ENCODE data around the gene BMP8B. TPM values are rescaled to one million over a fixed set of nuclear protein-coding genes. Genes with fewer than 3 reads are reported as not detected.

The BMP8B gene
- polyA plus RNA-seq, 2 of the 4 experiments (the other 2 are of a cell fraction), result 2.5 to 3.1 TPM

DNA sequence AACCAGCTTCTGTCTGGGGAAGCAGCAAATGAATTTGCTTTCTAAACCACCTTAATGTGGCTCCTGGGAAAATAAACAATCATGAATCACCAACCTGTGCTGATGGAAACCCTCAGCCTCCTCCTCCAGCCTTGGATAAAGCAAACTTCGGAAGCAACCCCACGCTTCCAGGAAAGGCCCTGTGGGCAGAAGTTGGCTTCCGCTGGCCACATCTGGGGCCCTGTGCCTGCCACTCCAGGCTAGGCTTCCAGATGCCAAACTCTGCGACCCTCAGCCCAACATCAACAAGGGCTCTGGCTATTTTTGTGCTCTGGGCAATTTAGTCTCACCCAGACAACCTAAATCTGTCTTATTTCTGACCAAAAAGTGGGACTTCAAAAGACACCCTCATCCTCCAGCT is 11.4 kb downstream of the BMP8B start:
- 67% methylated on average over 4 of the region's 4 CpGs for WGBS (ENCODE audit: missing lambda C conversion rate)
- ChIA-PET CTCF (no interaction called here), POLR2A (no interaction called here)
- ATAC-seq, result no peak
- H3K27ac ChIP-seq, result no peak overlapping the region
- no peak for FAIRE-seq
- no peak overlapping the region for H3K4me2 ChIP-seq
- no peaks in the 10 kb centered on the region for H3K4me1 ChIP-seq
- no peak overlapping the region for H3K4me3 ChIP-seq
- TF ChIP-seq MAFK (IDR thresholded peaks at IDR 0.05; ENCODE audit: partially characterized antibody) (no peak), HOXB13 (CRISPR knock-in tag; IDR thresholded peaks at IDR 0.05; ENCODE audit: low read depth) (no peak), KDM5A (IDR thresholded peaks at IDR 0.05) (no peak), FOSL2 (IDR thresholded peaks at IDR 0.05) (no peak), FOSL2 (CRISPR knock-in tag; IDR thresholded peaks at IDR 0.05) (no peak), CBX2 (IDR thresholded peaks at IDR 0.05; ENCODE audit: borderline replicate concordance, low read depth) (no peak), EHMT2 (IDR thresholded peaks at IDR 0.05; ENCODE audit: low read depth) (no peak), ZSCAN20 (CRISPR knock-in tag; IDR thresholded peaks at IDR 0.05) (no peak), RFX5 (IDR thresholded peaks at IDR 0.05) (no peak)
- TF ChIP-seq, protein P1, sequence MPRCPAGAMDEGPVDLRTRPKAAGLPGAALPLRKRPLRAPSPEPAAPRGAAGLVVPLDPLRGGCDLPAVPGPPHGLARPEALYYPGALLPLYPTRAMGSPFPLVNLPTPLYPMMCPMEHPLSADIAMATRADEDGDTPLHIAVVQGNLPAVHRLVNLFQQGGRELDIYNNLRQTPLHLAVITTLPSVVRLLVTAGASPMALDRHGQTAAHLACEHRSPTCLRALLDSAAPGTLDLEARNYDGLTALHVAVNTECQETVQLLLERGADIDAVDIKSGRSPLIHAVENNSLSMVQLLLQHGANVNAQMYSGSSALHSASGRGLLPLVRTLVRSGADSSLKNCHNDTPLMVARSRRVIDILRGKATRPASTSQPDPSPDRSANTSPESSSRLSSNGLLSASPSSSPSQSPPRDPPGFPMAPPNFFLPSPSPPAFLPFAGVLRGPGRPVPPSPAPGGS (IDR thresholded peaks at IDR 0.05), result no peak
- TF ChIP-seq, protein P2, sequence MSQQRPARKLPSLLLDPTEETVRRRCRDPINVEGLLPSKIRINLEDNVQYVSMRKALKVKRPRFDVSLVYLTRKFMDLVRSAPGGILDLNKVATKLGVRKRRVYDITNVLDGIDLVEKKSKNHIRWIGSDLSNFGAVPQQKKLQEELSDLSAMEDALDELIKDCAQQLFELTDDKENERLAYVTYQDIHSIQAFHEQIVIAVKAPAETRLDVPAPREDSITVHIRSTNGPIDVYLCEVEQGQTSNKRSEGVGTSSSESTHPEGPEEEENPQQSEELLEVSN (IDR thresholded peaks at IDR 0.05; ENCODE audit: borderline replicate concordance, low read depth), result no peak
- TF ChIP-seq, protein P3, sequence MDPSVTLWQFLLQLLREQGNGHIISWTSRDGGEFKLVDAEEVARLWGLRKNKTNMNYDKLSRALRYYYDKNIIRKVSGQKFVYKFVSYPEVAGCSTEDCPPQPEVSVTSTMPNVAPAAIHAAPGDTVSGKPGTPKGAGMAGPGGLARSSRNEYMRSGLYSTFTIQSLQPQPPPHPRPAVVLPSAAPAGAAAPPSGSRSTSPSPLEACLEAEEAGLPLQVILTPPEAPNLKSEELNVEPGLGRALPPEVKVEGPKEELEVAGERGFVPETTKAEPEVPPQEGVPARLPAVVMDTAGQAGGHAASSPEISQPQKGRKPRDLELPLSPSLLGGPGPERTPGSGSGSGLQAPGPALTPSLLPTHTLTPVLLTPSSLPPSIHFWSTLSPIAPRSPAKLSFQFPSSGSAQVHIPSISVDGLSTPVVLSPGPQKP (IDR thresholded peaks at IDR 0.05; ENCODE audit: low read depth, low read length), result no peak
- DNase-seq (ENCODE audit: low read depth in 1 of 2, low spot score in 1 of 2), result no peak
- no peaks in the 10 kb centered on the region for H3K9me3 ChIP-seq

DNA sequence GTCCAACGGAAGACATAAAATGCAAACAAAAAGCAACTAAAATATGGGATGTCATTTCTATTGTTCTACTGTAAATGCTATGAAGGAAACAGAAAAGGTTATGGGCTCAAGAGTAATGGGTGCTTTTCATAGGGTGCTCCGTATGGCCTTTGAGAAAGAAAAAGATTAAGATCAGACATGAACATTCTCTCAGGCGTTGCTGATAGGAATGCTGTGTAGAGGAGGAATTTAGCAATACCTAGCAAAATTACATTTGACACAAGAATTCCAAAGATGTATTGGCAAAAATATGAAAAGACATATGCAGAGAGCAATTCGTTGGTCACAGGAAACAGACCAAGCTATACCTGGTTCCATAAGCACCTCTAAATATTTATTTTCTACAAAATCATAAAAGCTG is 11.8 kb downstream of the BMP8B start:
- Histone ChIP-seq H3K4me2 (no peak overlapping the region), H3K9me3 (no peaks in the 10 kb centered on the region), H3K4me1 (no peaks in the 10 kb centered on the region), H3K4me3 (no peak overlapping the region), H3K27ac (no peak overlapping the region)
- ChIA-PET CTCF (no interaction called here), POLR2A (no interaction called here)
- DNase-seq (ENCODE audit: low read depth in 1 of 2, low spot score in 1 of 2) (no peak), FAIRE-seq (no peak), ATAC-seq (no peak)
- 78% methylated on average over 4 of the region's 4 CpGs for WGBS (ENCODE audit: missing lambda C conversion rate)
- TF ChIP-seq CHD4 (IDR thresholded peaks at IDR 0.05; ENCODE audit: borderline replicate concordance), result no peak
- no peak for TF ChIP-seq HOXA7 (CRISPR knock-in tag; IDR thresholded peaks at IDR 0.05)
- no peak for TF ChIP-seq RARB (CRISPR knock-in tag; IDR thresholded peaks at IDR 0.05)
- TF ChIP-seq GATA3 (IDR thresholded peaks at IDR 0.05; ENCODE audit: borderline replicate concordance), result no peak
- no peak for TF ChIP-seq JUNB (IDR thresholded peaks at IDR 0.05)
- TF ChIP-seq, protein P4, sequence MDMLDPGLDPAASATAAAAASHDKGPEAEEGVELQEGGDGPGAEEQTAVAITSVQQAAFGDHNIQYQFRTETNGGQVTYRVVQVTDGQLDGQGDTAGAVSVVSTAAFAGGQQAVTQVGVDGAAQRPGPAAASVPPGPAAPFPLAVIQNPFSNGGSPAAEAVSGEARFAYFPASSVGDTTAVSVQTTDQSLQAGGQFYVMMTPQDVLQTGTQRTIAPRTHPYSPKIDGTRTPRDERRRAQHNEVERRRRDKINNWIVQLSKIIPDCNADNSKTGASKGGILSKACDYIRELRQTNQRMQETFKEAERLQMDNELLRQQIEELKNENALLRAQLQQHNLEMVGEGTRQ (IDR thresholded peaks at IDR 0.05), result no peak
- TF ChIP-seq NPAS2 (CRISPR knock-in tag; IDR thresholded peaks at IDR 0.05; ENCODE audit: borderline replicate concordance), result no peak
- no peak for TF ChIP-seq POLR2AphosphoS2 (conservative IDR thresholded peaks at IDR 0.05; ENCODE audit: low read length)
- no peak for TF ChIP-seq TP53 (CRISPR knock-in tag; IDR thresholded peaks at IDR 0.05)
- no peak for TF ChIP-seq NR3C1 (IDR thresholded peaks at IDR 0.05)
- no peak for TF ChIP-seq EHMT2 (IDR thresholded peaks at IDR 0.05; ENCODE audit: low read depth)

DNA sequence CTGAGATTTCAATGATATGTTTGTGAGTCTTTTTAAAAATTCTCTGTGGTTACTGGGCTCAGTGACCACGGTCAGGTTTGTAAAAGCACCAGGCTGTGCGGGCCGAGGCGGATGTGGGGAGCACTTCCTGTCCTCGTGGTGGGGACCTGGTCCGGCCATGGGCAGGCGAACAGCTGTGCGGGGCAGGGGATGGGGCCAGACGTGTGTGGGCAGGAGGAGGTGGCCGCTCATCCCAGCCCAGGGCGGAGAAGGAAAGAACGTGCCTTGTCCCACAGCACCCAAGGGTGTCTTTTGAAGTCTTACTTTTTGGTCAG is 12.3 kb downstream of the BMP8B start:
- CTCF ChIA-PET, result no interaction called here
- no peak for TF ChIP-seq POLR2A (IDR thresholded peaks at IDR 0.05; ENCODE audit: low read length)
- no peak for TF ChIP-seq ESRRA (IDR thresholded peaks at IDR 0.05; ENCODE audit: borderline replicate concordance, low read length)
- no peak for TF ChIP-seq SMC3 (IDR thresholded peaks at IDR 0.05)
- TF ChIP-seq, protein P5, sequence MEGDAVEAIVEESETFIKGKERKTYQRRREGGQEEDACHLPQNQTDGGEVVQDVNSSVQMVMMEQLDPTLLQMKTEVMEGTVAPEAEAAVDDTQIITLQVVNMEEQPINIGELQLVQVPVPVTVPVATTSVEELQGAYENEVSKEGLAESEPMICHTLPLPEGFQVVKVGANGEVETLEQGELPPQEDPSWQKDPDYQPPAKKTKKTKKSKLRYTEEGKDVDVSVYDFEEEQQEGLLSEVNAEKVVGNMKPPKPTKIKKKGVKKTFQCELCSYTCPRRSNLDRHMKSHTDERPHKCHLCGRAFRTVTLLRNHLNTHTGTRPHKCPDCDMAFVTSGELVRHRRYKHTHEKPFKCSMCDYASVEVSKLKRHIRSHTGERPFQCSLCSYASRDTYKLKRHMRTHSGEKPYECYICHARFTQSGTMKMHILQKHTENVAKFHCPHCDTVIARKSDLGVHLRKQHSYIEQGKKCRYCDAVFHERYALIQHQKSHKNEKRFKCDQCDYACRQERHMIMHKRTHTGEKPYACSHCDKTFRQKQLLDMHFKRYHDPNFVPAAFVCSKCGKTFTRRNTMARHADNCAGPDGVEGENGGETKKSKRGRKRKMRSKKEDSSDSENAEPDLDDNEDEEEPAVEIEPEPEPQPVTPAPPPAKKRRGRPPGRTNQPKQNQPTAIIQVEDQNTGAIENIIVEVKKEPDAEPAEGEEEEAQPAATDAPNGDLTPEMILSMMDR (IDR thresholded peaks at IDR 0.05), result no peak
- TF ChIP-seq BHLHE40 (IDR thresholded peaks at IDR 0.05; ENCODE audit: low read depth, low read length), result no peak
- TF ChIP-seq SREBF2 (IDR thresholded peaks at IDR 0.05), result no peak
- TF ChIP-seq MAFK (IDR thresholded peaks at IDR 0.05; ENCODE audit: partially characterized antibody), result no peak
- TF ChIP-seq ZFP36 (IDR thresholded peaks at IDR 0.05; ENCODE audit: borderline replicate concordance, partially characterized antibody), result no peak
- TF ChIP-seq, protein P6, sequence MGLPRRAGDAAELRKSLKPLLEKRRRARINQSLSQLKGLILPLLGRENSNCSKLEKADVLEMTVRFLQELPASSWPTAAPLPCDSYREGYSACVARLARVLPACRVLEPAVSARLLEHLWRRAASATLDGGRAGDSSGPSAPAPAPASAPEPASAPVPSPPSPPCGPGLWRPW (IDR thresholded peaks at IDR 0.05), result no peak
- TF ChIP-seq, protein P2 (IDR thresholded peaks at IDR 0.05; ENCODE audit: borderline replicate concordance, low read depth), result no peak
- no peak for TF ChIP-seq FOSB (CRISPR knock-in tag; IDR thresholded peaks at IDR 0.05)
- no peak for TF ChIP-seq ZNF302 (CRISPR knock-in tag; IDR thresholded peaks at IDR 0.05)
- no peak for TF ChIP-seq HOXB13 (CRISPR knock-in tag; IDR thresholded peaks at IDR 0.05; ENCODE audit: low read depth)
- POLR2A ChIA-PET, result no interaction called here
- ATAC-seq (no peak), FAIRE-seq (no peak), DNase-seq (ENCODE audit: low read depth in 1 of 2, low spot score in 1 of 2) (no peak)
- H3K27ac ChIP-seq, result no peak overlapping the region
- 88% methylated on average over 12 of the region's 12 CpGs for WGBS (ENCODE audit: missing lambda C conversion rate)
- no peak overlapping the region for H3K4me3 ChIP-seq
- no peak overlapping the region for H3K4me2 ChIP-seq
- H3K9me3 ChIP-seq, result no peaks in the 10 kb centered on the region
- no peaks in the 10 kb centered on the region for H3K4me1 ChIP-seq
